BLaER1 treated with 17β-estradiol and CSF1 and Interleukin-3, amounts not matched to agents 10 nM and 100 nM (cell line): ENCODE measurements around the gene IDH1.

Source experiments
- H3K27ac ChIP-seq, 11 experiments: shearing (Covaris generic); formaldehyde crosslinking; 2 replicates each; pipeline ENCODE4 v1.8.1; 2022
- H3K27me3 ChIP-seq, 11 experiments: shearing (Covaris generic); formaldehyde crosslinking; 2 replicates each; pipeline ENCODE4 v1.8.1; 2022
- H3K36me3 ChIP-seq, 11 experiments: shearing (Covaris generic); formaldehyde crosslinking; 2 replicates each; pipeline ENCODE4 v1.8.1; 2022
- H3K4me1 ChIP-seq, 10 experiments: shearing (Covaris generic); formaldehyde crosslinking; 2 replicates each; pipeline ENCODE4 v1.8.1; 2022
- H3K4me2 ChIP-seq, 11 experiments: shearing (Covaris generic); formaldehyde crosslinking; 2 replicates each; pipeline ENCODE4 v1.8.1; 2022
- H3K4me3 ChIP-seq, 10 experiments: shearing (Covaris generic); formaldehyde crosslinking; 2 replicates each; pipeline ENCODE4 v1.8.1; 2022
- H3K9ac ChIP-seq, 11 experiments: shearing (Covaris generic); formaldehyde crosslinking; 2 replicates each; pipeline ENCODE4 v1.8.1; 2022
- H3K9me3 ChIP-seq, 11 experiments: shearing (Covaris generic); formaldehyde crosslinking; replicated peaks in 1 of 11; 2 replicates each; pipeline ENCODE4 v1.8.1; 2022
- H4K20me1 ChIP-seq, 11 experiments: shearing (Covaris generic); formaldehyde crosslinking; 2 replicates each; pipeline ENCODE4 v1.8.1; 2022
- Cebpa-rat ChIP-seq, 11 experiments: shearing (Covaris generic); IDR thresholded peaks; 2 replicates each; pipeline ENCODE4 v1.8.1; 2022

The IDH1 gene

DNA sequence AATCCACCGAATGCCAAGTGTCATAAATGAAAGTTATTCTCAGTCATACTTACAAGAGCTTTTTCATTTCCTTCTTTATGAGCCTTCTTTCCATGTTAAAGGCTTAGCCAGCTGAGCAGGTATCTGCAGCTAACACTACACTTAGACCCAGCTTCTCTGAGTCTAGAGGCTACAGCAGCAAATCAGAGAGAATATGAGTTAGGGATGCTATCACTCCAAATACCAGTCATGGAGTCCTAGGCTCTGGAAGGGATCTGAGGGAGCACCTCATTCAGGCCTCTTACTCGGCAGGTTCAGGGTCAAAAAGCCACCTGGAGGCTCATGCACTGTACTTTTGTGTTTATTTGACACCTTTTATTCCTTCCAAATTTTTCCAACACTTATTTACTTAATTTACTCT lies 68.0 kb downstream of the IDH1 start:
- Histone ChIP-seq H3K36me3 (no peaks in the 10 kb centered on the region), H3K27ac (no peak overlapping the region), H3K4me3 (no peak overlapping the region), H3K4me1 (peaks cover 0 to 14% (median 0%) of the 10 kb centered on the region in 10 experiments; a peak in 5 of 20 replicates), H4K20me1 (no peaks in the 10 kb centered on the region), H3K9ac (no peak overlapping the region), H3K27me3 (no peaks in the 10 kb centered on the region), H3K4me2 (no peak overlapping the region), H3K9me3 (no peaks in the 10 kb centered on the region)
- no peak for TF ChIP-seq Cebpa-rat (IDR thresholded peaks at IDR 0.05)

DNA sequence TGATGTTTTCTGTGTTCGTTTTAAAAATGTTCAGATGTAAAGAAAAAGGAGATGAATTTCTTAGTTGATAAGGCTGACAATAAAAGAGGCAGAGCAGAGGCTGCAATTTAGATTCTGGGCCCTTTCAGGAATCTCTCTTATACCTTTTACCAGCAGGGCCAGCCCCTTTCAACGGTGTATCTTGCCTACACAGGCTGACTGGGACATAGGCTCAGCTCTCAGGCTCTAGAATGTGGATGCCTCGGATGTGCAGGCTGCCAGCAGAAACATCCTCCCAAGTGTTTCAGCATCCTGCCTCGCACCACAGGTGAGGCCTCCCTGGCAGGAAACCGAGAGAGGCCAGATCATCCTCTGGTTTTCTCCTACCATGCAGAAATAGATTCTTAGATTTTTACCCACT lies 68.4 kb downstream of the IDH1 start:
- no peaks in the 10 kb centered on the region for H4K20me1 ChIP-seq
- no peaks in the 10 kb centered on the region for H3K27me3 ChIP-seq
- TF ChIP-seq Cebpa-rat (IDR thresholded peaks at IDR 0.05): no peak
- H3K4me2 ChIP-seq: no peak overlapping the region
- H3K36me3 ChIP-seq: no peaks in the 10 kb centered on the region
- no peak overlapping the region for H3K4me3 ChIP-seq
- no peak overlapping the region for H3K27ac ChIP-seq
- no peaks in the 10 kb centered on the region for H3K9me3 ChIP-seq
- peaks cover 0 to 14% (median 0%) of the 10 kb centered on the region in 10 experiments; a peak in 5 of 20 replicates for H3K4me1 ChIP-seq
- H3K9ac ChIP-seq: no peak overlapping the region
